ENCODE data around the gene SIGLEC8. TPM values are rescaled to one million over a fixed set of nuclear protein-coding genes. Genes with fewer than 3 reads are reported as not detected.

The SIGLEC8 gene

GRCh38 chr19:51402117-51402516 is 56.1 kb downstream of the SIGLEC8 start:
- Histone ChIP-seq H3K4me1 (ENCODE audit: control insufficient read depth in 2 of 2, insufficient read depth in 1 of 2, low read depth in 1 of 2, low read length in 2 of 2) (no peaks in the 10 kb centered on the region), H3K4ac (ENCODE audit: low read length) (no peak overlapping the region), H3K9me3 (replicated peaks in 1 of 2; ENCODE audit: control insufficient read depth in 2 of 2, insufficient read depth in 1 of 2, low read depth in 1 of 2, low read length in 2 of 2) (peaks cover 10 to 40% of the 10 kb centered on the region in 2 donors), H2BK15ac (ENCODE audit: low read length) (no peak overlapping the region), H3K14ac (ENCODE audit: low read length) (no peak overlapping the region), H4K8ac (ENCODE audit: low read depth, low read length) (no peak overlapping the region), H2AFZ (ENCODE audit: low read length) (no peak overlapping the region), H3K27me3 (ENCODE audit: control insufficient read depth in 3 of 3, insufficient read depth in 3 of 3, low read depth in 1 of 3, low read length in 3 of 3) (no peaks in the 10 kb centered on the region), H2BK12ac (ENCODE audit: low read length) (no peak overlapping the region), H3K27ac (replicated peaks; ENCODE audit: low read length) (no peak overlapping the region), H2BK5ac (ENCODE audit: low read length) (no peak overlapping the region), H2BK120ac (ENCODE audit: low read depth, low read length) (no peak overlapping the region), H4K91ac (ENCODE audit: low read depth, low read length, poor library complexity) (no peak overlapping the region), H3K4me2 (ENCODE audit: insufficient read depth, low read length, poor library complexity, severe bottlenecking) (no peak overlapping the region), H3K9ac (ENCODE audit: low read depth, low read length, poor library complexity) (no peak overlapping the region), H3K23ac (ENCODE audit: low read depth, low read length, poor library complexity) (no peak overlapping the region), H3K18ac (ENCODE audit: low read length) (no peak overlapping the region), H3K4me3 (ENCODE audit: low read length in 2 of 2) (no peak overlapping the region), H3K79me1 (ENCODE audit: low read depth, low read length) (no peaks in the 10 kb centered on the region), H2AK5ac (ENCODE audit: low read depth, low read length) (no peak overlapping the region), H3K36me3 (replicated peaks in 1 of 2; ENCODE audit: control insufficient read depth in 2 of 2, insufficient read depth in 2 of 2, low read length in 2 of 2) (peaks cover 5 to 25% of the 10 kb centered on the region in 2 donors)
- no CpG with 5 or more reads among the region's 9 CpGs for WGBS, 2 donors (ENCODE audit: extremely low coverage in 2 of 2, insufficient read length in 2 of 2, insufficient replicate concordance in 1 of 2)
- no peak for DNase-seq (ENCODE audit: low spot score)

Small RNAs within 50 kb of the gene (small RNA-seq; reads per million reads assigned to genes)
- gene AC020914.3 (ENCODE audit: insufficient read depth) (not detected), gene AC020914.5 (ENCODE audit: insufficient read depth) (not detected)
